ENCODE measurements around the gene TEP1. TPM values are rescaled to one million over a fixed set of nuclear protein-coding genes. Genes with fewer than 3 reads are reported as not detected.
A peak's percentile ranks its signal among the peaks of the same experiment; 100 is the strongest.

TEP1 gene
- total RNA-seq, 2 experiments from 2014 or later, result 13.4 to 26.8 TPM

GRCh38 chr14:20332788-20333493, 80.4 kb downstream of the TEP1 start, which contains the start of gene CCNB1IP1:
Gene CCNB1IP1 (minus strand): TSS chr14:20333279. CDS start chr14:20316523, 16,756 bp downstream.
- Histone ChIP-seq H3K4me3 (ENCODE audit: low read depth, low read length, poor library complexity, severe bottlenecking) (peak within 1 kb of the TSS; percentile 83), H3K4me1 (ENCODE audit: insufficient read depth, low read length, poor library complexity, severe bottlenecking) (peaks cover 52% of the 10 kb centered on the region), H3K4me2 (ENCODE audit: low read length) (peak within 1 kb of the TSS; percentile 79), H3K9me2 (ENCODE audit: insufficient read depth, low read length) (no peaks in the 10 kb centered on the region), H2AFZ (ENCODE audit: low read length) (peak within 1 kb of the TSS; percentile 81), H3K36me3 (ENCODE audit: insufficient read depth, low read length) (peaks cover 27% of the 10 kb centered on the region; the same call in 1 of the 2 replicates), H3K79me2 (ENCODE audit: insufficient read depth, low read depth, low read length) (peaks cover 63% of the 10 kb centered on the region), H3K9me3 (ENCODE audit: low read length) (no peaks in the 10 kb centered on the region), H3K27ac (ENCODE audit: low read depth, low read length, poor library complexity, severe bottlenecking) (peak within 1 kb of the TSS; percentile 67), H4K20me1 (ENCODE audit: insufficient read depth, low read length) (peaks cover 9% of the 10 kb centered on the region; the same call in 1 of the 2 replicates)
- peak; percentile 91 for DNase-seq (ENCODE audit: low spot score)
- intact Hi-C loops (cut with micrococcal nuclease; ENCODE audit: unreplicated experiment), result loop anchor here (1.0 kb wide), 1 partner anchor 10 kb away; the partner anchor contains the start of gene PARP2
- TF ChIP-seq CTCF (conservative IDR thresholded peaks at IDR 0.05; ENCODE audit: low read length) (no peak), EZH2phosphoT487 (IDR thresholded peaks at IDR 0.05; ENCODE audit: borderline replicate concordance, low read depth, low read length) (no peak)
- POLR2A ChIA-PET, result interaction anchor here (0.7 to 2.7 kb wide), 10 partner anchors 10 to 351 kb away, joined by 3 to 73 read pairs (median 4); partner anchors contain the start of genes PARP2, PIP4P1 and RNASE4
- CTCF ChIA-PET (ENCODE audit: unreplicated experiment), result interaction anchor here (0.6 to 1.8 kb wide), 5 partner anchors 8 to 638 kb away, joined by 3 to 11 read pairs (median 4); partner anchors contain the start of genes PARP2 and PIP4P1
- TSS peak; percentile 91 for BruUV-seq (replicated peaks)

GRCh38 chr14:20332431-20332787, 80.9 kb downstream of the TEP1 start:
- BruUV-seq (replicated peaks), result no TSS peak
- ChIA-PET POLR2A (interaction anchor here (1.1 to 2.7 kb wide), 6 partner anchors 10 to 278 kb away, joined by 3 to 73 read pairs (median 7); partner anchors contain the start of genes PARP2 and PIP4P1), CTCF (ENCODE audit: unreplicated experiment) (interaction anchor here (0.6 to 1.8 kb wide), 5 partner anchors 9 to 212 kb away, joined by 3 to 11 read pairs (median 3); partner anchors contain the start of genes PARP2 and PIP4P1)
- no peak for TF ChIP-seq CTCF (conservative IDR thresholded peaks at IDR 0.05; ENCODE audit: low read length)
- TF ChIP-seq EZH2phosphoT487 (IDR thresholded peaks at IDR 0.05; ENCODE audit: borderline replicate concordance, low read depth, low read length), result no peak
- intact Hi-C loops (cut with micrococcal nuclease; ENCODE audit: unreplicated experiment), result no loop called here
- Histone ChIP-seq H3K9me3 (ENCODE audit: low read length) (no peaks in the 10 kb centered on the region), H2AFZ (ENCODE audit: low read length) (peak overlapping the region; percentile 81), H3K4me3 (ENCODE audit: low read depth, low read length, poor library complexity, severe bottlenecking) (peak overlapping the region; percentile 83), H3K4me1 (ENCODE audit: insufficient read depth, low read length, poor library complexity, severe bottlenecking) (peaks cover 57% of the 10 kb centered on the region), H4K20me1 (ENCODE audit: insufficient read depth, low read length) (peaks cover 15% of the 10 kb centered on the region; the same call in 1 of the 2 replicates), H3K27ac (ENCODE audit: low read depth, low read length, poor library complexity, severe bottlenecking) (peak overlapping the region; percentile 67), H3K36me3 (ENCODE audit: insufficient read depth, low read length) (peaks cover 32% of the 10 kb centered on the region; the same call in 1 of the 2 replicates), H3K4me2 (ENCODE audit: low read length) (peak overlapping the region; percentile 79), H3K9me2 (ENCODE audit: insufficient read depth, low read length) (no peaks in the 10 kb centered on the region), H3K79me2 (ENCODE audit: insufficient read depth, low read depth, low read length) (peaks cover 68% of the 10 kb centered on the region)
- DNase-seq (ENCODE audit: low spot score), result no peak

Data from OCI-LY7 (cell line).